GM13977 (cell line): Measurements from ENCODE around the gene MICU1.

ENCODE experiments used
- DNase-seq: peaks from one replicate; pipeline ENCODE4 v3.0.0; 2012; ENCODE audit warnings: low spot score
- CTCF ChIP-seq: IDR thresholded peaks from 2 replicates; pipeline ENCODE4 v1.5.1; 2012; ENCODE audit warnings: mild to moderate bottlenecking, control low read depth; ENCODE audit not compliant: insufficient read depth; ENCODE audit errors: extremely low read depth, missing control alignments
- in situ Hi-C: fragments of 300-500 bp; cut with MboI; formaldehyde crosslinking; loops from one replicate; pipeline ENCODE4 v1.12.0; 2022; ENCODE audit warnings: low sequenced_read_pairs, low pct_unique_long_range_greater_than_20kb, mixed read lengths, inconsistent platforms; ENCODE audit not compliant: unreplicated experiment

The MICU1 gene

GRCh38 chr10:72356115-72356514 lies 269.8 kb downstream of the MICU1 start:
- DNase-seq, result no peak
- TF ChIP-seq CTCF, result no peak
- in situ Hi-C loops, result loop anchor here (25.0 kb wide), 1 partner anchor 706 kb away; no protein-coding TSS in a partner anchor

- TF ChIP-seq CTCF, result no peak
- no peak for DNase-seq
- in situ Hi-C loops, result loop anchor here (25.0 kb wide), 1 partner anchor 707 kb away; no protein-coding TSS in a partner anchor
Observed at GRCh38 chr10:72355214-72355555, 270.7 kb downstream of the MICU1 start.

- in situ Hi-C loops, result loop anchor here (25.0 kb wide), 1 partner anchor 708 kb away; no protein-coding TSS in a partner anchor
- peak; percentile 94 for DNase-seq
- no peak for TF ChIP-seq CTCF
Observed at GRCh38 chr10:72354356-72355213, 271.3 kb downstream of the MICU1 start, which contains the start of gene DNAJB12. Gene DNAJB12 (minus strand): TSS chr10:72354919. CDS start chr10:72354897, 22 bp downstream.

- in situ Hi-C loops, result loop anchor here (25.0 kb wide), 1 partner anchor 708 kb away; no protein-coding TSS in a partner anchor
- TF ChIP-seq CTCF, result no peak
- no peak for DNase-seq
Observed at GRCh38 chr10:72353965-72354355, 271.9 kb downstream of the MICU1 start.

GRCh38 chr10:72353028-72353964 lies 272.6 kb downstream of the MICU1 start:
- in situ Hi-C loops, result loop anchor here (25.0 kb wide), 1 partner anchor 709 kb away; no protein-coding TSS in a partner anchor
- no peak for TF ChIP-seq CTCF
- DNase-seq, result no peak

GRCh38 chr10:72351479-72351878 lies 274.4 kb downstream of the MICU1 start:
- in situ Hi-C loops, result loop anchor here (25.0 kb wide), 1 partner anchor 711 kb away; no protein-coding TSS in a partner anchor

More at GRCh38 chr10:72351479-72351878, 274.4 kb downstream of the MICU1 start:
- no peak for DNase-seq
- TF ChIP-seq CTCF, result no peak
